Fibroblast of lung (primary cell): ENCODE results near the gene SDCCAG8.

Experiments
- CTCF ChIP-seq, 2 donors: IDR thresholded peaks in 1 of 2; conservative IDR thresholded peaks in 1 of 2; 1 replicate in 1 of 2; 2 replicates in 1 of 2; pipeline ENCODE4 v1.5.1; 2011 to 2012; ENCODE audit warnings: low read length in 2 of 2, control low read depth in 1 of 2, inconsistent platforms in 1 of 2, low read depth in 1 of 2, mild to moderate bottlenecking in 1 of 2
- EZH2 ChIP-seq: IDR thresholded peaks from 2 replicates; pipeline ENCODE4 v1.5.1; 2012; ENCODE audit warnings: low read length, control low read depth, mild to moderate bottlenecking; ENCODE audit errors: missing control alignments

GRCh38 chr1:243348331-243348730 lies 92.5 kb downstream of the SDCCAG8 start:
- TF ChIP-seq CTCF (conservative IDR thresholded peaks at IDR 0.05 in 1 of 2, IDR thresholded peaks at IDR 0.05 in 1 of 2; ENCODE audit: low read depth in 1 of 2, low read length in 2 of 2) = no peak
- TF ChIP-seq EZH2 = no peak
